ENCODE data around the gene CIITA.

Gene CIITA

GRCh38 chr16:10867199-10867598, 9.8 kb upstream of the CIITA start:
- TF ChIP-seq CTCF (IDR thresholded peaks at IDR 0.05; ENCODE audit: low read depth, low read length), result no peak
- DNase-seq (ENCODE audit: extremely low read depth, low read depth), result no peak

- DNase-seq (ENCODE audit: extremely low read depth, low read depth), result no peak
- no peak for TF ChIP-seq CTCF (IDR thresholded peaks at IDR 0.05; ENCODE audit: low read depth, low read length)
Measured at GRCh38 chr16:10868104-10868595, 8.9 kb upstream of the CIITA start.

DNA sequence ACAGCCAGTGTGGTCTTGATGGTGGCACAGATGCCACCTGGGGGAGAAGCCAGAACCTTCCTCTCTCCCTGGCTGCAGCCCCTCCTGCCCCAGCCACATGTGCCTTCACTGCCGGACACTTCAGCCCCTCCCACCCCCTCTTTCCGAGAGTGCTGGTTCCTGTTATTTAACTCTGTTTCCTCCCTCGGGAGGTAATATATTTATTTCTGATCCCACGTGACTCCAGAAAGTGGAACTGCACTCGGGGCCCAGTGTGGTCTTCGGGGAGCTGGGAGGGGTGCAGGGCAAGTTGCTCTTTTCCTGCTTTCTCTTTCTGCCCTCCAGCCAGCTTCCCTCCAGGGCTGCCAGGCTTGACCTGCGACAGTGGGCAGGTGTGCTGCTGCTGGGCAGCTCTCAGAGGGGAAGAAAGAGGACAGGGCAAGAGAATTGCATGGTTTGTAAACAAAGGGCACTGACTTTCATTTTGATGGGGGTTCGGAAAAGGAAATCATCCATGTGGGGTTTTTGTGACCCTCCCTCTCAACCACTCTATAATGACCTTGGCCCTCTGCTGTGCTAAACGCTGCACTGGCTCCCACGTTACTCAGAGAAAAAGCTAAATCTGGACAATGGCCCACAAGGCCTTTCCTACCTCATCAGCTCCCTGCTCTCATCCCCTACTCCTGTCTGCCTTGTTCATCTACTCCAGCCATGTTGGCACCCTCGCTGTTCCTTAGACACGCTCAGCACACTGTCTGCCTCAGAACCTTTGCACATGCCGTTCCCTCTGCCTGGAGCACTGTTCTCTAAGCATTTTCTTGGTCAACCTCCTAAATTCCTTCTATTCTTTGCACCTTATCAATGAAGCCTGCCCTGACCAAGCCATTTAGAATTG, 8.2 kb upstream of the CIITA start:
- no peak for DNase-seq (ENCODE audit: extremely low read depth, low read depth)
- TF ChIP-seq CTCF (IDR thresholded peaks at IDR 0.05; ENCODE audit: low read depth, low read length), result no peak

DNA sequence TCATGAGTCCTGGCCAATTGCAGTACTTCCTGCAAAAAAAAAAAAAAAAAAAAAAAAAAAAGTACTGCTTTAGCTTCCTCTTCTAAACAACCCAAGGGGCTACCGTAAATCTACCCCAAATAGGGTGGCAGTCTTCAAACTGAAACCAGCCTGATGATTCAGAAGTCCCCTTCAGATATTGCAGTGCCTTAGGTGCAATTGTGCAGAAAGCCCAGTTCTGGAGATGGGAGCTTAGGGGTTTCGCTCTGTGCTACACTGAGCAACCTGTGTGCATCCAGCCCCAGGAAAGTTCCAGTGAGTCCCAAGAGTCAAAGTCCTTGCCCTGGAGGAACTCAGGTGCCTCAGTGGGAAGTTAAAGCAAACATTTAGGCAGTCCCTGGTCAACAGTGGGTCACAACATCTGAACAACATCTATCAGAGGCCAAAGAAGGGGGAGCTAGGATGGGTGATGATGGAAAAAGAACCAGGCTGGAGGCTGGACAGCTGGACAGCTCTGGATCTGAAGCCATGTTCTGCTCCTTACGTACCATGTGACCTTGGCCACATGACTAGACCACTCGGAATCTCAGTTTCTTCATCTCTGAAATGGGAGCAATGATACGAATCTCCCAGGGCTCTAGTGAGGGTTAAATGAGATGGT, 6.7 kb upstream of the CIITA start:
- TF ChIP-seq CTCF (IDR thresholded peaks at IDR 0.05; ENCODE audit: low read depth, low read length), result no peak
- DNase-seq (ENCODE audit: extremely low read depth, low read depth), result no peak

DNA sequence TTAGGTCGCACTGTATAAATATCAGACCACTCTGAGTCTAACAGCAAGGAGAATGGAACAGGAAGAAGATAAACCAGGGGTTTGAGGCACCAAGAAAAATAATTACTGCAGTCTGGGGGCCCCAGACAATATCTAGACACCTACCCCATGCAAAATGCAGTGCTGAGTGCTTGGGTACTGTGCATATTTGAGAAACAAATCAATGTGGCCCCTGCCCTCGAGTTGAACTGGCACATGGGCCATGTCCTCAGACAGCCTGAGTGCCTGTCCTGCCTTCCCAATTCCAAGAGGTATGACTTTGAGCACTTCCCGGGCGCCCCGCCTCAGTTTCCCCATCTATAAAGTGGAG, 6.2 kb upstream of the CIITA start:
- DNase-seq (ENCODE audit: extremely low read depth, low read depth), result no peak
- no peak for TF ChIP-seq CTCF (IDR thresholded peaks at IDR 0.05; ENCODE audit: low read depth, low read length)

- DNase-seq (ENCODE audit: extremely low read depth, low read depth), result peak; percentile 34
- TF ChIP-seq CTCF (IDR thresholded peaks at IDR 0.05; ENCODE audit: low read depth, low read length), result no peak
Measured at GRCh38 chr16:10871157-10871991, 5.6 kb upstream of the CIITA start.

Data from AG09319 (cell line).